BE2C (cell line): ENCODE results near the gene SFI1.
A peak's percentile ranks its signal among the peaks of the same experiment; 100 is the strongest.

Experiments
- DNase-seq: peaks from one replicate; pipeline ENCODE4 v3.0.0-alpha.2; 2020
- H3K27me3 ChIP-seq: fragments of 250-450 bp; sonication (Bioruptor Pico); 2 replicates; pipeline ENCODE4 v1.5.1; 2020; ENCODE audit warnings: mild to moderate bottlenecking
- H3K36me3 ChIP-seq: fragments of 250-450 bp; sonication (Bioruptor Pico); 2 replicates; pipeline ENCODE4 v1.5.1; 2020; ENCODE audit warnings: mild to moderate bottlenecking
- H3K4me1 ChIP-seq: fragments of 250-450 bp; sonication (Bioruptor Pico); 2 replicates; pipeline ENCODE4 v1.5.1; 2020
- H3K4me3 ChIP-seq: 2 replicates; pipeline ENCODE4 v1.5.1; 2011; ENCODE audit warnings: low read depth, low read length
- H3K9me3 ChIP-seq: fragments of 250-450 bp; sonication (Bioruptor Pico); 2 replicates; pipeline ENCODE4 v1.5.1; 2020
- TF ChIP-seq, protein P1 (sequence below): IDR thresholded peaks from 2 replicates; pipeline ENCODE4 v1.5.1; 2012; ENCODE audit warnings: mild to moderate bottlenecking, low read depth, low read length

SFI1 gene

GRCh38 chr22:31609716-31610115 is 113.4 kb downstream of the SFI1 start:
- H3K36me3 ChIP-seq = no peaks in the 10 kb centered on the region; the same call in 1 of the 2 replicates
- no peaks in the 10 kb centered on the region for H3K27me3 ChIP-seq
- no peaks in the 10 kb centered on the region for H3K9me3 ChIP-seq
- peaks cover 12% of the 10 kb centered on the region for H3K4me1 ChIP-seq
- H3K4me3 ChIP-seq = no peak overlapping the region
- TF ChIP-seq, protein P1, sequence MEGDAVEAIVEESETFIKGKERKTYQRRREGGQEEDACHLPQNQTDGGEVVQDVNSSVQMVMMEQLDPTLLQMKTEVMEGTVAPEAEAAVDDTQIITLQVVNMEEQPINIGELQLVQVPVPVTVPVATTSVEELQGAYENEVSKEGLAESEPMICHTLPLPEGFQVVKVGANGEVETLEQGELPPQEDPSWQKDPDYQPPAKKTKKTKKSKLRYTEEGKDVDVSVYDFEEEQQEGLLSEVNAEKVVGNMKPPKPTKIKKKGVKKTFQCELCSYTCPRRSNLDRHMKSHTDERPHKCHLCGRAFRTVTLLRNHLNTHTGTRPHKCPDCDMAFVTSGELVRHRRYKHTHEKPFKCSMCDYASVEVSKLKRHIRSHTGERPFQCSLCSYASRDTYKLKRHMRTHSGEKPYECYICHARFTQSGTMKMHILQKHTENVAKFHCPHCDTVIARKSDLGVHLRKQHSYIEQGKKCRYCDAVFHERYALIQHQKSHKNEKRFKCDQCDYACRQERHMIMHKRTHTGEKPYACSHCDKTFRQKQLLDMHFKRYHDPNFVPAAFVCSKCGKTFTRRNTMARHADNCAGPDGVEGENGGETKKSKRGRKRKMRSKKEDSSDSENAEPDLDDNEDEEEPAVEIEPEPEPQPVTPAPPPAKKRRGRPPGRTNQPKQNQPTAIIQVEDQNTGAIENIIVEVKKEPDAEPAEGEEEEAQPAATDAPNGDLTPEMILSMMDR = no peak
- DNase-seq = no peak

- H3K9me3 ChIP-seq = no peaks in the 10 kb centered on the region
- TF ChIP-seq, protein P1 = no peak
These were observed 114.3 kb downstream of the SFI1 start for GRCh38 chr22:31610611-31611010.

GRCh38 chr22:31611061-31611760 is 114.9 kb downstream of the SFI1 start:
- TF ChIP-seq, protein P1 = peak; percentile 36
- Histone ChIP-seq H3K4me1 (peaks cover 12% of the 10 kb centered on the region), H3K4me3 (no peak overlapping the region), H3K27me3 (no peaks in the 10 kb centered on the region), H3K9me3 (no peaks in the 10 kb centered on the region), H3K36me3 (no peaks in the 10 kb centered on the region; the same call in 1 of the 2 replicates)
- DNase-seq = peak; percentile 87

More at GRCh38 chr22:31610611-31611010, 114.3 kb downstream of the SFI1 start:
- peaks cover 12% of the 10 kb centered on the region for H3K4me1 ChIP-seq
- no peak overlapping the region for H3K4me3 ChIP-seq
- H3K27me3 ChIP-seq = no peaks in the 10 kb centered on the region
- H3K36me3 ChIP-seq = no peaks in the 10 kb centered on the region; the same call in 1 of the 2 replicates
- DNase-seq = no peak

DNA sequence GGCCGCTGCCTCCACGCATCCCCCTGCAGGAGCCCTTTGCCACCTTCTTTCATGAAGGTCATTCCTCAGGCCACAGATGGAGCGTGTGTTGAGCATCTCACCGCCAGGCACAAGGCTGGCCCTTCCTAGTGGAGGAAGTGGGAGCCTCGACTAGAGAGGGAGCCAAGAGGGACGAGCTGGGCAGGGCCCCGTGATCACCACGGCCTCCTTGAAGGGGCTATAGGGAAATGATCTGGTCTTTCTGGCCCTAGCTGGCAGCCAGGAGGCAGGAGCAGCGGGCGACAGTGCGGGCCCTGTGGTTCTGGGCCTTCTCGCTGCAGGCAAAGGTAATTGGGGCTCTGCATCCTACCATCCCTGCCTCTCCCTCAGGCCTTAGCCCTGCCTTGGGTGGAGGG is 116.6 kb downstream of the SFI1 start:
- no peak for DNase-seq
- Histone ChIP-seq H3K27me3 (no peaks in the 10 kb centered on the region), H3K4me1 (peaks cover 12% of the 10 kb centered on the region), H3K9me3 (no peaks in the 10 kb centered on the region), H3K36me3 (peaks cover 2% of the 10 kb centered on the region), H3K4me3 (no peak overlapping the region)
- TF ChIP-seq, protein P1 = no peak

- H3K9me3 ChIP-seq = no peaks in the 10 kb centered on the region
- H3K4me1 ChIP-seq = peaks cover 15% of the 10 kb centered on the region
- no peak for DNase-seq
- peaks cover 7% of the 10 kb centered on the region for H3K36me3 ChIP-seq
- H3K4me3 ChIP-seq = no peak overlapping the region
- TF ChIP-seq, protein P1 = no peak
- H3K27me3 ChIP-seq = no peaks in the 10 kb centered on the region
These were observed 117.1 kb downstream of the SFI1 start for GRCh38 chr22:31613286-31613903.

GRCh38 chr22:31613904-31614296 is 117.6 kb downstream of the SFI1 start:
- Histone ChIP-seq H3K4me1 (peaks cover 20% of the 10 kb centered on the region), H3K27me3 (no peaks in the 10 kb centered on the region)

More at GRCh38 chr22:31613904-31614296, 117.6 kb downstream of the SFI1 start:
- Histone ChIP-seq H3K9me3 (no peaks in the 10 kb centered on the region), H3K36me3 (peaks cover 12% of the 10 kb centered on the region), H3K4me3 (no peak overlapping the region)
- DNase-seq = no peak
- TF ChIP-seq, protein P1 = no peak
